Gastroesophageal sphincter (tissue), 3 donors: ENCODE measurements around the gene PPP1R13B.

ENCODE experiments used
- CTCF ChIP-seq, 4 experiments: fragments of 200-600 bp in 2 of 4; fragments of 450-650 bp in 2 of 4; sonication (generic) in 1 of 4; IDR thresholded peaks; one replicate each; pipeline ENCODE4 v1.5.1; 2017 to 2019; ENCODE audit warnings: antibody characterized with exemption in 4 of 4, mild to moderate bottlenecking in 2 of 4, moderate library complexity in 2 of 4
- EP300 ChIP-seq: sonication (generic); formaldehyde crosslinking; IDR thresholded peaks from one replicate; pipeline ENCODE4 v1.6.1; 2017; ENCODE audit warnings: antibody characterized with exemption, mild to moderate bottlenecking
- POLR2A ChIP-seq, 2 donors: fragments of 450-650 bp; IDR thresholded peaks; one replicate each; pipeline ENCODE4 v1.6.1; 2017; ENCODE audit warnings: antibody characterized with exemption in 2 of 2, mild to moderate bottlenecking in 2 of 2, moderate library complexity in 1 of 2

- TF ChIP-seq CTCF (IDR thresholded peaks at IDR 0.05), result no peak
- no peak for TF ChIP-seq POLR2A (IDR thresholded peaks at IDR 0.05)
- no peak for TF ChIP-seq EP300
Measured at GRCh38 chr14:103878180-103878579, 30.8 kb upstream of the PPP1R13B start.
